ENCODE results near the gene ELMO1.

ELMO1 gene

DNA sequence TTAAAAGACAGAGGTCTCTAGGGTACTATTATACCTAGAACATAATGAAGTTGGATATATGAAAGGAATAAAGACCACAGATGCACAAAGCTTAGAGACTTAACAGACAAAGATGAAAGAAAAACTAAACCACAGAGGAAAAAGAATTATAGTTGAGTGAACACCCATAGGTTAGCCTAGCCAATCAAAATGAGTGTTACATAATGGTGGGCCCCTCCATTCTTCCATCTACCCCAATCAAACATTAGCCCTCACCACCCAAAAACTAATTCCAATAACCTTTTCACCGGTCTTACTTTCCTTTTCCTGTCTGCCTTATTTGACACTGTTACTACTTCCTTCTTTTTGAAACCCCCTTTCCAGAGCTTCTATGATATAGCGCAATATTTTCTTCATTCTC is 130.1 kb downstream of the ELMO1 start:
- Histone ChIP-seq H3K27me3 (ENCODE audit: control insufficient read depth, low read length) (no peaks in the 10 kb centered on the region), H3K4me3 (ENCODE audit: low read length) (peak overlapping the region; percentile 31), H3K79me2 (ENCODE audit: control insufficient read depth, low read length) (peaks cover 55% of the 10 kb centered on the region), H3K9me2 (replicated peaks; ENCODE audit: control insufficient read depth, low read length) (no peaks in the 10 kb centered on the region), H3F3A (ENCODE audit: control insufficient read depth, insufficient read depth) (peaks cover 21% of the 10 kb centered on the region), H3K4me1 (ENCODE audit: control insufficient read depth, low read length) (peaks cover 62% of the 10 kb centered on the region), H3K9me3 (ENCODE audit: control insufficient read depth, insufficient read depth, low read length) (no peaks in the 10 kb centered on the region), H3K4me2 (ENCODE audit: low read length) (peak overlapping the region; percentile 53), H4K20me1 (ENCODE audit: control insufficient read depth, insufficient read depth, low read depth, low read length) (no peaks in the 10 kb centered on the region; the same call in none of the 2 replicates), H3K36me3 (ENCODE audit: control insufficient read depth, low read length) (peaks cover 24% of the 10 kb centered on the region), H3K27ac (ENCODE audit: low read depth, low read length) (peak overlapping the region; percentile 45)
- TF ChIP-seq EZH2phosphoT487 (IDR thresholded peaks at IDR 0.05; ENCODE audit: borderline replicate concordance, low read length), result no peak
- TF ChIP-seq, protein P1, sequence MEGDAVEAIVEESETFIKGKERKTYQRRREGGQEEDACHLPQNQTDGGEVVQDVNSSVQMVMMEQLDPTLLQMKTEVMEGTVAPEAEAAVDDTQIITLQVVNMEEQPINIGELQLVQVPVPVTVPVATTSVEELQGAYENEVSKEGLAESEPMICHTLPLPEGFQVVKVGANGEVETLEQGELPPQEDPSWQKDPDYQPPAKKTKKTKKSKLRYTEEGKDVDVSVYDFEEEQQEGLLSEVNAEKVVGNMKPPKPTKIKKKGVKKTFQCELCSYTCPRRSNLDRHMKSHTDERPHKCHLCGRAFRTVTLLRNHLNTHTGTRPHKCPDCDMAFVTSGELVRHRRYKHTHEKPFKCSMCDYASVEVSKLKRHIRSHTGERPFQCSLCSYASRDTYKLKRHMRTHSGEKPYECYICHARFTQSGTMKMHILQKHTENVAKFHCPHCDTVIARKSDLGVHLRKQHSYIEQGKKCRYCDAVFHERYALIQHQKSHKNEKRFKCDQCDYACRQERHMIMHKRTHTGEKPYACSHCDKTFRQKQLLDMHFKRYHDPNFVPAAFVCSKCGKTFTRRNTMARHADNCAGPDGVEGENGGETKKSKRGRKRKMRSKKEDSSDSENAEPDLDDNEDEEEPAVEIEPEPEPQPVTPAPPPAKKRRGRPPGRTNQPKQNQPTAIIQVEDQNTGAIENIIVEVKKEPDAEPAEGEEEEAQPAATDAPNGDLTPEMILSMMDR (IDR thresholded peaks at IDR 0.05; ENCODE audit: low read depth, low read length, poor library complexity, severe bottlenecking), result no peak

DNA sequence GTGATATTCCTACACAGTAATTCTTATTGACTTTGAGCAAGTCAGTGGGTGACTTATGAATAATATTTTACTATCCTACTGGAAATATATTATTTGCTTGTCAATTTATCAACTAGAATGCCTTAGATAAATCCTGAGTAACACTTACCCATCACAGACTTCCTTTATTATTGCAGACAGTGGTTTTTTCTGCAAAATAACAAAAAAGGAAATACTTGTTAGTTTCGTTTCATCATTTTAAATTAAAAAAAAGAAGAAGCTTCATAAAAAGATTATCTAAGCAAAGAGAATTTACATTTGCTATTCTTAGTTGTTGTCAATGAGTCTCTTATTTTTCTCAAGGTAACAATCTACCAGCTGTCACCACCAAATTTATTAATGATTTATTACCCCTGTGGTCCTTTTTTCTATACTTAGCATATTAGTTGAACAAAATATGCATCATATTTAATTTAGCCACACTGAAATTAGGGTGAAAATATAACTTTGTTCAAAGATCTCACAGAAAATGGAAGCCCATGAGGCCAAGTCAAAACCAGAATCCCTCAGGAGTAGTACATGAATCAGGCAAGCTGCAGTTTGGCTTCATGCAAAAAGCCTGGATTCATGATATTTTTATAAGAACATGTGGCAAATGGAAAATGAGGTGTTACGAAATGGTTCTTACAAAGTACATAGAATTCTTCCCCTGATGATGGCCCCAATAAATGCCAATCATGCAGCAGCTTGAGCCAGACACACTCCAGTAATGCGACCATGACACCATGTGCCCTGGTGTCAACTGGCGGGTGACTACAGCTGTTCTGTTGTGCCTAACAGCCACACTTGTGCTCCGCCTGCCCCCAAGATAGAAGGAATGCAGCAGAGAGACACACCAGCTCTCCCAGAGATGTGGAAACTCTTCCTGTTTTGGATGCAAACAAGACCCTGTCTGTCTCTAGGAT is 132.6 kb downstream of the ELMO1 start:
- H4K20me1 ChIP-seq (ENCODE audit: control insufficient read depth, insufficient read depth, low read depth, low read length), result no peaks in the 10 kb centered on the region; the same call in none of the 2 replicates

DNA sequence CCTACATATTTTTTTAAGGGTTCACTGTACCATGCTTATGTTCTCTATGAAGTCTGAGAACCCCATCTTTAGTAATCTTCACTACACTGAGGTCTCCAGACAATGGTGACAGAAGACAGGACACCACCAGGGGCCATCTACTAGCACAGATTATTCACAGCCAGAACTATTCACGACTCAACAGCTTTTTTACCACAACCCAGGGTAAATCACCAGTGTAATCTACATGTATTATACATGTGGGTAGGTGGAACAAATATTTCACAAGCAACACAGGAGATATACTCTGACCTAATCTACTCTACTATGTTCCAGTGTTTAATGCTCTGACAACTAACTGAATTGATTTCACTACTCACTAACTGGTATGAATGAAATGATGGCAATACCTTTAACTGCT is 136.1 kb downstream of the ELMO1 start:
- Histone ChIP-seq H3K4me1 (ENCODE audit: control insufficient read depth, low read length) (peaks cover 80% of the 10 kb centered on the region), H3K9me2 (replicated peaks; ENCODE audit: control insufficient read depth, low read length) (no peaks in the 10 kb centered on the region), H3K4me2 (ENCODE audit: low read length) (no peak overlapping the region), H3K27me3 (ENCODE audit: control insufficient read depth, low read length) (no peaks in the 10 kb centered on the region), H3K79me2 (ENCODE audit: control insufficient read depth, low read length) (peaks cover 38% of the 10 kb centered on the region), H3K36me3 (ENCODE audit: control insufficient read depth, low read length) (peaks cover 65% of the 10 kb centered on the region), H3K27ac (ENCODE audit: low read depth, low read length) (no peak overlapping the region), H3F3A (ENCODE audit: control insufficient read depth, insufficient read depth) (peaks cover 13% of the 10 kb centered on the region), H3K9me3 (ENCODE audit: control insufficient read depth, insufficient read depth, low read length) (no peaks in the 10 kb centered on the region), H3K4me3 (ENCODE audit: low read length) (no peak overlapping the region), H4K20me1 (ENCODE audit: control insufficient read depth, insufficient read depth, low read depth, low read length) (no peaks in the 10 kb centered on the region; the same call in 1 of the 2 replicates)
- no peak for TF ChIP-seq EZH2phosphoT487 (IDR thresholded peaks at IDR 0.05; ENCODE audit: borderline replicate concordance, low read length)
- TF ChIP-seq, protein P1 (IDR thresholded peaks at IDR 0.05; ENCODE audit: low read depth, low read length, poor library complexity, severe bottlenecking), result no peak

More for the DNA sequence above, 132.6 kb downstream of the ELMO1 start:
- Histone ChIP-seq H3K27me3 (ENCODE audit: control insufficient read depth, low read length) (no peaks in the 10 kb centered on the region), H3K36me3 (ENCODE audit: control insufficient read depth, low read length) (peaks cover 38% of the 10 kb centered on the region), H3K9me3 (ENCODE audit: control insufficient read depth, insufficient read depth, low read length) (no peaks in the 10 kb centered on the region), H3K4me3 (ENCODE audit: low read length) (peak overlapping the region; percentile 68), H3K9me2 (replicated peaks; ENCODE audit: control insufficient read depth, low read length) (no peaks in the 10 kb centered on the region), H3K4me1 (ENCODE audit: control insufficient read depth, low read length) (peaks cover 87% of the 10 kb centered on the region), H3K79me2 (ENCODE audit: control insufficient read depth, low read length) (peaks cover 58% of the 10 kb centered on the region), H3K4me2 (ENCODE audit: low read length) (peak overlapping the region; percentile 93), H3K27ac (ENCODE audit: low read depth, low read length) (peak overlapping the region; percentile 88), H3F3A (ENCODE audit: control insufficient read depth, insufficient read depth) (peaks cover 21% of the 10 kb centered on the region)
- no peak for TF ChIP-seq EZH2phosphoT487 (IDR thresholded peaks at IDR 0.05; ENCODE audit: borderline replicate concordance, low read length)
- TF ChIP-seq, protein P1 (IDR thresholded peaks at IDR 0.05; ENCODE audit: low read depth, low read length, poor library complexity, severe bottlenecking), result no peak
